ENCODE data around the gene SH3YL1. TPM values are rescaled to one million over a fixed set of nuclear protein-coding genes. Genes with fewer than 3 reads are reported as not detected.

The SH3YL1 gene
- total RNA-seq, 1 experiment from 2014 or later: 28.6 TPM

GRCh38 chr2:279956-280649 lies 16.3 kb upstream of the SH3YL1 start:
- ChIA-PET POLR2A (ENCODE audit: unreplicated experiment) (no interaction called here), CTCF (no interaction called here)
- no peak overlapping the region for H3K27ac ChIP-seq (ENCODE audit: low read length)
- BruUV-seq (replicated peaks): no TSS peak
- H4K20me1 ChIP-seq (ENCODE audit: low read length): peaks cover 7% of the 10 kb centered on the region; the same call in 1 of the 2 replicates
- H3K4me1 ChIP-seq (ENCODE audit: insufficient read depth, low read length): peaks cover 18% of the 10 kb centered on the region; the same call in 1 of the 2 replicates
- no peak overlapping the region for H2AFZ ChIP-seq (ENCODE audit: low read length)
- peaks cover 12% of the 10 kb centered on the region for H3K79me2 ChIP-seq (ENCODE audit: low read length)
- no peak overlapping the region for H3K9ac ChIP-seq (ENCODE audit: low read length)
- H3F3A ChIP-seq (ENCODE audit: low read length, unreplicated experiment): no peaks in the 10 kb centered on the region
- DNase-seq (no peak), ATAC-seq (no peak)
- H3K9me2 ChIP-seq (replicated peaks; ENCODE audit: low read length): no peaks in the 10 kb centered on the region
- H3K27me3 ChIP-seq (ENCODE audit: low read length): no peaks in the 10 kb centered on the region
- no peaks in the 10 kb centered on the region for H3K9me3 ChIP-seq (ENCODE audit: low read length)
- no peak for TF ChIP-seq CTCF (conservative IDR thresholded peaks at IDR 0.05; ENCODE audit: low read depth, low read length)
- TF ChIP-seq EZH2phosphoT487 (IDR thresholded peaks at IDR 0.05; ENCODE audit: borderline replicate concordance, low read length): no peak
- TF ChIP-seq EZH2 (IDR thresholded peaks at IDR 0.05; ENCODE audit: low read length, unreplicated experiment): no peak
- H3K4me3 ChIP-seq (ENCODE audit: low read length): no peak overlapping the region
- no peak overlapping the region for H3K4me2 ChIP-seq (ENCODE audit: low read length)
- intact Hi-C loops (cut with micrococcal nuclease): no loop called here
- H3K36me3 ChIP-seq (ENCODE audit: low read depth, low read length): peaks cover 69% of the 10 kb centered on the region

- Histone ChIP-seq H3K4me3 (ENCODE audit: low read length) (no peak overlapping the region), H3F3A (ENCODE audit: low read length, unreplicated experiment) (no peaks in the 10 kb centered on the region), H3K36me3 (ENCODE audit: low read depth, low read length) (peaks cover 76% of the 10 kb centered on the region), H3K9ac (ENCODE audit: low read length) (no peak overlapping the region), H3K79me2 (ENCODE audit: low read length) (peaks cover 20% of the 10 kb centered on the region), H3K4me2 (ENCODE audit: low read length) (no peak overlapping the region), H3K9me2 (replicated peaks; ENCODE audit: low read length) (no peaks in the 10 kb centered on the region), H3K4me1 (ENCODE audit: insufficient read depth, low read length) (peaks cover 11% of the 10 kb centered on the region; the same call in 1 of the 2 replicates), H3K27ac (ENCODE audit: low read length) (no peak overlapping the region), H4K20me1 (ENCODE audit: low read length) (peaks cover 14% of the 10 kb centered on the region; the same call in 1 of the 2 replicates), H3K9me3 (ENCODE audit: low read length) (no peaks in the 10 kb centered on the region), H2AFZ (ENCODE audit: low read length) (no peak overlapping the region), H3K27me3 (ENCODE audit: low read length) (no peaks in the 10 kb centered on the region)
- POLR2A ChIA-PET (ENCODE audit: unreplicated experiment): no interaction called here
- DNase-seq (no peak), ATAC-seq (no peak)
- no TSS peak for BruUV-seq (replicated peaks)
- no peak for TF ChIP-seq EZH2phosphoT487 (IDR thresholded peaks at IDR 0.05; ENCODE audit: borderline replicate concordance, low read length)
- no peak for TF ChIP-seq CTCF (conservative IDR thresholded peaks at IDR 0.05; ENCODE audit: low read depth, low read length)
- no peak for TF ChIP-seq EZH2 (IDR thresholded peaks at IDR 0.05; ENCODE audit: low read length, unreplicated experiment)
- CTCF ChIA-PET: no interaction called here
- intact Hi-C loops (cut with micrococcal nuclease): no loop called here
Observed at GRCh38 chr2:279366-279765, 15.5 kb upstream of the SH3YL1 start.

GRCh38 chr2:278927-279320 lies 15.1 kb upstream of the SH3YL1 start:
- POLR2A ChIA-PET (ENCODE audit: unreplicated experiment): no interaction called here
- no peak overlapping the region for H2AFZ ChIP-seq (ENCODE audit: low read length)
- CTCF ChIA-PET: no interaction called here
- no peaks in the 10 kb centered on the region for H3F3A ChIP-seq (ENCODE audit: low read length, unreplicated experiment)
- peaks cover 6% of the 10 kb centered on the region; the same call in 1 of the 2 replicates for H3K4me1 ChIP-seq (ENCODE audit: insufficient read depth, low read length)
- H3K27me3 ChIP-seq (ENCODE audit: low read length): no peaks in the 10 kb centered on the region
- H4K20me1 ChIP-seq (ENCODE audit: low read length): peaks cover 14% of the 10 kb centered on the region; the same call in 1 of the 2 replicates
- H3K27ac ChIP-seq (ENCODE audit: low read length): no peak overlapping the region
- H3K9ac ChIP-seq (ENCODE audit: low read length): no peak overlapping the region
- peaks cover 24% of the 10 kb centered on the region for H3K79me2 ChIP-seq (ENCODE audit: low read length)
- no peak overlapping the region for H3K4me2 ChIP-seq (ENCODE audit: low read length)
- intact Hi-C loops (cut with micrococcal nuclease): no loop called here
- H3K4me3 ChIP-seq (ENCODE audit: low read length): no peak overlapping the region
- no TSS peak for BruUV-seq (replicated peaks)
- no peaks in the 10 kb centered on the region for H3K9me2 ChIP-seq (replicated peaks; ENCODE audit: low read length)
- DNase-seq (no peak), ATAC-seq (no peak)
- H3K36me3 ChIP-seq (ENCODE audit: low read depth, low read length): peaks cover 76% of the 10 kb centered on the region
- TF ChIP-seq EZH2 (IDR thresholded peaks at IDR 0.05; ENCODE audit: low read length, unreplicated experiment) (no peak), CTCF (conservative IDR thresholded peaks at IDR 0.05; ENCODE audit: low read depth, low read length) (no peak), EZH2phosphoT487 (IDR thresholded peaks at IDR 0.05; ENCODE audit: borderline replicate concordance, low read length) (no peak)
- no peaks in the 10 kb centered on the region for H3K9me3 ChIP-seq (ENCODE audit: low read length)
